RPMI8226 (cell line): ENCODE measurements around the gene FAM107B.

ENCODE experiments used
- DNase-seq: peaks from one replicate; pipeline ENCODE4 v3.0.0-alpha.2; 2015

FAM107B gene

GRCh38 chr10:14477408-14477710 lies 297.3 kb downstream of the FAM107B start:
- no peak for DNase-seq

- no peak for DNase-seq
Observed at GRCh38 chr10:14476641-14477407, 297.9 kb downstream of the FAM107B start.

- DNase-seq: no peak
Observed at GRCh38 chr10:14476006-14476405, 298.7 kb downstream of the FAM107B start.

GRCh38 chr10:14474656-14475055 lies 300.0 kb downstream of the FAM107B start:
- peak; percentile 80 for DNase-seq

GRCh38 chr10:14470920-14471319 lies 303.8 kb downstream of the FAM107B start:
- DNase-seq: no peak

GRCh38 chr10:14468726-14469125 lies 306.0 kb downstream of the FAM107B start:
- no peak for DNase-seq
